GM19328 (cell line): ENCODE measurements around the gene LFNG.

Experiments used
- ATAC-seq: cut with Tn5 transposase; IDR thresholded peaks from one replicate; pipeline ENCODE4 v1.9.1; 2021; ENCODE audit warnings: mild to moderate bottlenecking, moderate library complexity; ENCODE audit not compliant: unreplicated experiment

Gene LFNG

DNA sequence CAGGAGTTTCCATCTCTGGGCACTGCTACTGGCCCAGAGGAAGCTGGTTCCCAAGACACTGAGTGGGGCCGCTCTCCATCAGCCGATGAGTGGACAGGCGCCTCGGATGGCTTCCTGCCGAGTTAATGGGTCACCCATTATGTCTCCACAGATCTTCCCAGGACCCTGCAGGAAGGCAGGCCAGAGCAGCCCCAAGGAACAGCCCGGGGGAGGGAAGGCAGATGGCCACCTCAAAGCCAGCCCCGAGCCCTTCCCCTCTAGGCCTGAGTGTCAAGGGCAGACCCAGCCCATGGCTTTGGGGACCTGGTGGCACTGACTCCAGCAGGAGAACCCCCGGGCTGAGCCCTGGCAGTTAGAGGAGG, 3.4 kb upstream of the LFNG start:
- no peak for ATAC-seq

DNA sequence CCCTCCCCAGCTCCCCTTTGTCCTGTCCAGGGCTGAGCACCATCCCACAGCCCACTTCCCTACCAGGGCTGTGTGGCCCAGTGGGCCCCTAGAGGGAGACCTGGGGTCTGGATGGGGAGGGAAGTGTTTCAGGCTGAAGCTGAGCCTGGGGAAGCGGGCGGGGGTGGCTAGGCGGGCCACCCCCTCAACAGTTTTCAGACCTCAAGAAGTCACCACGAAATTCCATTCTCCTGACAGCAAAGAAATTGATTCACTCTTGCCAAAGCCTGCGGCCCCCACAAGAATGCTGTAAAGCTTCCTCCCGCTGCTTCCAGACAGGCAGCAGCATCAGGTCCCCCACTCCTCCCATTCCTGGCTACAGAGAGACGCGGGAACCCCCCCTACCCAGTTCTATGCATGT, 2.5 kb upstream of the LFNG start:
- no peak for ATAC-seq

DNA sequence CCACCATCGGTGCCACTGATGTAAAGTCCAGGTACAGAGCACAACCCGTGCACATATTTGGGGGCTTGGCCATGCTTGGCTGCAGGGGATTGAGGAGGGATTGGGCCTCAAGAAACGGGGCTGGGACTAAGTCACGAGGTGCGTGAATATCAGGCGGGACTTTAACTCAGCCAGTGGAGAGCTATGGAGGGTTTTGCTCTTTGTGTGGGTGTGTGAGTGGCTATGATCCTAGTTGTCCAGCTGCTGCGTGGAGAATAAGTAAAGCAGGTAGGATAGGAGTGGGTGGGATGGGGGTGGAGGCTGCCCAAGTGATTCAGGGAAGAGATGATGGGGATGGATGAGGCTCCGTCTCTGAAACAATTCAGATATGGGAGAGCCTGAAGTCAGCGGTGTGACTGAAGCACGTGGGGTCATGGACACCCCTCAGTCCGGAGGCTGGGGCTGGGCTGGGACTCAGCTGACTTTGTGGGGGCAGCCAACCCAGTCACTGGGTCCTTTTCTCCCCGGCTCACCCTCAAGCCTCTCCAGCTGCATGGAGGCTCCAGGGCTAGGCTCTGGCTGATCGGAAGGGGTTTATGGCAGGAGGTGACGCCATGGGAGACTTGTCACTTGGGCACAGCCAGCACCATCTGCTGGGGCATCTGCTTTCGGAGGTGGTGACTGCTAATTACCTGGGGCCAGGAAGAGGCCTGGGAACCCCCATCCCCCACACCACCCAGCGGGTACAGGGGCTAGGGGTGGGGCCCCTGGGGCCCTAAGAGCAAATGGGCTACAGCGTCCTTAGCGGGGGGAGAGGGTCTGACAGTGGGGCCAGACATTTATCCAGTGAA, 1.7 kb upstream of the LFNG start:
- no peak for ATAC-seq

DNA sequence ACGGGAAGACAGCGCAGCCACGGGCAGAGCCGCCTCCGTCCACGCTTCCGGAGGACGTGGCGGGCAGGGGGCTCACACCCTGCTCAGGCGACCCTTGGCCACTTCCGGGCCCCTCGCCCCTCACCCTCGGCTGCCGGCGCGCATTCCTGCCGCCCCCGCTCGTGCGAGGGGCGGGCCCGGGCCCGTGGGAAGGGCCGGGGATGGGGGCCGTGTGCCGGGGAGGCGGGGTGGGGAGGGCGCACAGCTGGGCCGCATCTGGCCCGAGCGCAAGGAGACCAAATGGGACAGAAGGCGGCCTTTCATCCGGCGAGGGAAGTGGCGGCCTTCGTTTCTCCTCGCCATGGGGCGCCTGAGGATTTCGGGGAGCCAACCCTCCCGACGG, 846 bp upstream of the LFNG start:
- no peak for ATAC-seq

DNA sequence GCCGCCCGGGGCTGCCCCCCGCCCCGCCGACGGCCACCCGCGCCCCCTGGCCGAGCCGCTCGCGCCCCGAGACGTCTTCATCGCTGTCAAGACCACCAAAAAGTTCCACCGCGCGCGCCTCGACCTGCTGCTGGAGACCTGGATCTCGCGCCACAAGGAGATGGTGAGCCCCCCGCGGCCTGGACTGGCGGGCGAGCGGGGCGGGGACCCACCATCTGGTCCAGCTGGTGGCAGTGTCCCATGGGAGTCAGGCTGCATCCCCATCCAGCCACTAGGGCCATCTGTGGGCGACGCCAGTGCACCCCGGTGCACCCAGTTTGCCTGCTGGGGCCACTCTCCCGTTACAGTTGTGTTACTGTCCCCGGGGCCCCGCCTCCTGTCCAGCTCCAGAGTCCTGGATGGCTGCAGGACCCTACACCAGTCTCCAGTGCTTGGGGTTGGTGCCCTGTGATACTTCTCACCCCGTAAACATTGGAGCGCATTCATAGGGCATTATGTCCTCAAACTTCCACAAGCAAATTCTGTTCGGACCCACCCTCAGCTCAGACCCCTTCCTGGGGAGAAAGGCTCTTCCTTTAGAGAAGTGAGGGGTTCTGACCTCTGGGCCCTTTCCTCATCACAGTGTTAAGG, 672 bp downstream of the LFNG start:
- no peak for ATAC-seq

DNA sequence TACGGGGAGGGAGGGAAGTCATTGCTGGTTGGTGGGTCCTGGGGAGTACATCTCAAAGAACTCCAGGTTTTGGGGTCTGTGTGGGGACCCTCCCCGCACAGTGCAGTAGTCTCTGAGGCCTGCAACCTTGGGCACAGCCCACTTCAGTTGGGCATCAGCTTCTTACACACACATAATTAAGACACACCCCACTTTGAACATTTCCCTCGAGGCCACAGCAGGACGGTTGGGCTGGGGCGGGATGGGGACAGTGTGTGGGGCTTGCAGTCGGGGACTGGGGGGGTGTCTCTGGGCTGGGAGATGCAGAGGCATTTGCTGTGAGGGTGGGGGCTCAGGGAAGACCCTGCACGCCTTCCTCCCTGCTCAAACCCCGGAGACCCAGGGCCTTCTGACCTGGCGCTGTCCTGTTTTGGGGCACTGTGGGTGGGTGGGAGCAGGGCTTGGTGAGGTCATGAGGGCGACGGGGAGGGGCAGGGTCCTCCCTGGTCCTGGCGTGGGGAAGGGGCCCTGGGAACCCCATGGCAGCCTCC, 1.3 kb downstream of the LFNG start:
- no peak for ATAC-seq

DNA sequence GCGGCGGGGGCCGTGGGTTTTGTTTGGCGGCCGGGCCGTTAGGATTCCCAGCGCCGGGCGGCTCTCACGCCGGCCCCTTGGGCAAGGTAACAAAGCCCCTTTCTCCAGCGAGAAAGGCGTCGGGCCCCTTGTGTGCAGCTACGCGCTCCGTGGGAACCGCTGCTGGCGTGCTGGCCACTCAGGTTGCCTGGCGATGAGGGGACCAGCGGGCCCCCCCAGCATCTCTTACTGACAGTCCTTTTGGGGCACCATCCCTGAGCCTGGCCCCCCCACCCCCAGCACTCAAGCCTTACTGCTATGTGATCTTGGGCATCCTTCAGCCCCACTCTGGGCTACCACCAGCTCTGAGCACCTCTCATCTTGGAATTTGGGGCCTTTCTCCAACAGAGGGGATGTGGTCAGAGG, 1.8 kb downstream of the LFNG start:
- ATAC-seq = no peak

DNA sequence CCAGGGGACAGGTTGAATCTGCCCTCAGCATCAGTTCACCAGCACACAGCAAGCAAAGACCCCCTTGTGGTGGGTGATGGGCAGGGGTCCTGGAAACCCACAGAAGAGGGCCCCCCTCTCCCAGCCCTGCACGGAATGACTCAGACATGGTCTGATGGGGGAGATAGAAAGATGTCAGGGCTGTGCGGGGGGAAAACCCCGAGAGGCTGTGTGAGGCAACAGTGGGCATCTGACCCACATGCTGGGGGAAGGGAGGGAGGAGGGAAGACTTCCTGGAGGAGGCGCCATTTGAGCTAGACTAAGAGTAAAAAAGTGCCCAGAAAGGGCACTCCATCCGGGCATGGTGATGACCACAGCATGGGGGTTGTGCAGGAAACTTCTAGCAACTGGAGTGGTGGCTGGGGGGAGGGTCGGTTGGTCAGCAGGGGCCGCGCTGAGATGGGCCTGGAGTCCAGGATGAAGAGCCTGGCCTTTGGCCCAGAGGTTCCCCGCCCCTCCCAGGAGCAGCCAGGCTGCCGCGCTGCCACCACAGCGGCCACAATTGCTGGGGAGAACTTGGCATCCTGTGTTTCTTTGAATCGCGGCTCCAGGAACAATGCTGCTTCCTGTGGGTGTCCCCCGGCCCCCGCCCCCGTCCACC, 2.5 kb downstream of the LFNG start:
- no peak for ATAC-seq

DNA sequence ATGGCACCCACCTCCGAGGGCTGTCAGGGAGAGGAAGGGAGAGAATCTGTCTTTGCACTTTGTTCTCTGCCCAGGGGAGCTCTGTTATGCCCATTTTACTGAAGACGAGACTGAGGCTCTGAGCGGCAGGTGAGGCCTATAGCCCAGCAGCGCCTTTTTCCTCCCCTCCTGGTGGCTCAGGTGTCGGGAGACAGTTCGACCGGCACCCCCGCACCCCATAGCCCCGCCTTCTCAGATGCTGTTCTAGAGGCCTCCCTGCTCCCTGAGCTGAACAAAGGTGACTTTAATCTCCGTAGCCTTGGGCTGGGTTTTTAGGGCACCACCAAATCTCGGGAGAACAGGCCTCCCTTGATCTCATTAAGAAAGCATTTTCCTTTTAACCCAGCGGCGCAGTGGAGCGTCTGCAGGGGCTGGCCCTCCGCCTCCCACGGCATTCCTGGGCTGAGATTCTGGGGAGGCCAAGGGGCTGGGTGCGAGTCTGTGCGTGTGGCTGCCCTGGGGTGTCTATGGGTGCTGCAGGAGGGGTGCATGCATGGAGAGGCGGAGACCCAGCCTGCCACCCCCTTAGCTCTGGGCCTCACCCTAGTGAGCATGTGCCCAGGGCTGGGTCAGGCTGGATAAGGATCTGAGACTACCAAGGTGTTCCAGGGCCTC, 3.3 kb downstream of the LFNG start:
- ATAC-seq = no peak

DNA sequence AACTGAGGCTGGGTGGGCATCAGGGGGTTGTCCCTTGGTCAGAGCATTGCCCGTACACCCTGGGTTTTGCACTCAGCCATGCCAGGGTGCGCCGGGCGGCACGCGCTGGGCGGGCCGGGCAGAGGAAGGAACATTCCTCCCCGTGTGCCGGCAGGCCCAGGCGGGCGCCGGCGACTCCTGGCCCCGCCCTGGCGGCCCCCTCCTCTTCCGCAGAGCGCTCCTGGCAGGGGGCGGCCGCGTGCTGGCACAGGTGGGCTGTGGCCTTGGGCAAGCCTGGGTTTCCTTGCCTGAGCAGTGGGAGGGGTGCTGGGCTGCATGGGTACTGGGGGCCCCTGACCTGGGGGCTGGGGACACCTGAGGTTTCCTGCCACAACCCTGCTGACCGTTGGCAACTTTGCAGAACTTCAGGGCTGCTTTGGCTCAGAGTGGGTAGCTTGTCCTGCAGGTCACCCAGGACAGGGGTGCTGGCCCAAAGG, 3.9 kb downstream of the LFNG start:
- no peak for ATAC-seq

DNA sequence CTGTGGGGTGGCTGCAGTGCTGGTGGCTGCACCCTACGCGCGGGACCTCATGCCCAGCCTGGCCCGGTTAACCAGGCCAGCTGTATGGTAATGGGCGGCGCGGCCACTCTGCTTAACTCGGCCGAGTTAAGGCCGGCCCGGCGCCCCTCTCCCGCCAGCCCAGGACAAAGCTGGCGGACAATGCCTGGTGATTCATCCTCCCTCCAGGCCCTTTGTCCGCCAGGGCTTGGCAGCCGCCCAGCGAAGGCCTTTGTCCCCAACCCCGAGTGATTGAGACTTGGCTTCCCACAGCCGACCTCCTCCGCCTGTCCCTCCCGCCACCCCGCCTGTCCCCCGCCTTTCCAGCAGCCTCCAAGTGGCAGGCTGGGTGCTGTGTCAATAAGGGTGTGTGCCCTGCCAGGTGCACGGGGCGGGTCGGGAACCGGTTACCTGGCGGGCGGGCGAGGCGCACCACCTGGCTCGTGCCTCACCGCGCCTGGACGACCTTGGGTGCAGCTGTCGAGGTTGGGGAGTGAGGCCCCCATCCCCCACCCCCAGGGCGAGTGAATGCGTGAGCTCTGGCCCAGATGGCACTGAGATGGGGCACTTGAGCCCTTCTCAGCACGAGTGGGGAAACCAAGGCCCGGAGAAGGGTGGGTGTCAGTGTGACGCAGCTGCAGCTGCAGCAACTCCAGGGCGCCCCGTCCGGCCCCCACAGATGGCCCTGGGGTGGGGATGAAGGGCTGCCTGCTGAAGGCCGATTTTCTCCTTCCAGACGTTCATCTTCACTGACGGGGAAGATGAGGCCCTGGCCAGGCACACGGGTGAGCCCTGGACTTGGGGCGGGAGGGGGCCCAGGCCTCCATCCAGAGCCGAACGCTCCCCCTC, 4.6 kb downstream of the LFNG start:
- no peak for ATAC-seq

DNA sequence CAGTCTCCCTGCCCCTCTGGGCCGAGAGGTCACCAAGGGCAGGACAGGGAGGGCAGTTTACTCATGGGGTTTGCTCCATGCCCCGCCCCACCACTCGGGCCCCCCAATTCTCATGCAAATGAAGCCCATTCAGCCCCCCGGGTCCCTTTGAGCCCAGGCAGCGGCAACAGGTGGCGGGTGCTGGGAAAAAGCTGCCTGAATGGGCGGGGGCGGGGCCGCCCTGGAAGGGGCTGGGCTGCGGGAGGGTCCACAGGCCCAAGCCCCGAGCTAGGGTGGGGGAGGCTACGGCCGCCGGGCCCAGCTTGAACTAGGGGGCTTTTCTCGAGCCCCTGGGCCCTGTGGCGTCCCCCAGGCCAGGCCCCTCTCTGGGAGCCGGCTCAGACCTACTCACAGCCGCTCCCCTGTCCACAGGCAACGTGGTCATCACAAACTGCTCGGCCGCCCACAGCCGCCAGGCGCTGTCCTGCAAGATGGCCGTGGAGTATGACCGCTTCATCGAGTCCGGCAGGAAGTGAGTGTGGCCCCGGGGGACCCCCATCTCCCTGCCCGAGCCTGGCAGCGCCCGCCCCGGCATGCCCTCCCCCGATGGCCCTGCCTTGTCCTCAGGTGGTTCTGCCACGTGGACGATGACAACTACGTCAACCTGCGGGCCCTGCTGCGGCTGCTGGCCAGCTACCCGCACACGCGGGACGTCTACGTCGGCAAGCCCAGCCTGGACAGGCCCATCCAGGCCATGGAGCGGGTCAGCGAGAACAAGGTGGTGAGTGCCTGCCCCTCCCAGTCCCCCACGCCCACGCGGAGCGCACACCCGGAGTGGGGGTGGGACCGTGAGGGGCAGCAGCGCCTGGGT, 5.5 kb downstream of the LFNG start:
- ATAC-seq = no peak

DNA sequence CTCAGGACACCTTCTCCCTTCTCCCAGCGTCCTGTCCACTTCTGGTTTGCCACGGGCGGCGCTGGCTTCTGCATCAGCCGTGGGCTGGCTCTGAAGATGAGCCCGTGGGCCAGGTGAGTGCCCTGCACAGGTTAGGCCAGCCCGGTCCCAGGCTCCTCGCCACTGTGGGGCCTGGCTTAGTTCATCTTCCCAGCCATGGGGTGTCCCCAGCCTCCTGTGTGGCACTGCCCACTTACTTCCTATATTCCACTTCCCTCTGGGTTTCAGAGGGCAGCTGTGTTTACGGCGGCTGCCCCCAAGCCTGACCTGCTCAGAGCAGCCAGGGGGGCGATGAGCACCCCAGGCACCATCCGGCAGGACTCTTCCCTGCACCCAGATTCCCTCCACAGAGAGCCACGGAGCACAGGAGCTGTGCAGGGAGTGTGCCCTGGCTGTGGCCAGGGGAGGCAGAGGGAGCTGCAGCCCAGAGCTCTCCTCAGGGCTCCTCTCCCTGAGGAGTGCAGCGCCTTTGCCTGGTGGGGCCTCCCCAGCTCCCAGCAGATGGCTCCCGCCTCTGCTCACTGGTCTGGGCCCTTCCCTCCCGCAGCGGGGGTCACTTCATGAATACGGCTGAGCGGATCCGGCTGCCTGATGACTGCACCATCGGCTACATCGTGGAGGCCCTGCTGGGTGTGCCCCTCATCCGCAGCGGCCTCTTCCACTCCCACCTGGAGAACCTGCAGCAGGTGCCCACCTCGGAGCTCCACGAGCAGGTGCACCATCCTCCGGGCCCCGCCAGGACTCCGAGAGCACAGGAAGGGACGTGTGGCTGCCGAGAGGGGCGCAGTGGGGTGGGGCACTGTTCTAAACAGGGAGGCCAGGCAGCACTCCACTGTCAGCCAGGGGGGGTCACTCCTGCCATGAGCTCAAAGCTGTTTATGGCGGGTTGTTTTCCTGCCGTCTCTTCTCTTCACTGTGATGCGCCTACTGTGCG, 6.4 kb downstream of the LFNG start:
- no peak for ATAC-seq

DNA sequence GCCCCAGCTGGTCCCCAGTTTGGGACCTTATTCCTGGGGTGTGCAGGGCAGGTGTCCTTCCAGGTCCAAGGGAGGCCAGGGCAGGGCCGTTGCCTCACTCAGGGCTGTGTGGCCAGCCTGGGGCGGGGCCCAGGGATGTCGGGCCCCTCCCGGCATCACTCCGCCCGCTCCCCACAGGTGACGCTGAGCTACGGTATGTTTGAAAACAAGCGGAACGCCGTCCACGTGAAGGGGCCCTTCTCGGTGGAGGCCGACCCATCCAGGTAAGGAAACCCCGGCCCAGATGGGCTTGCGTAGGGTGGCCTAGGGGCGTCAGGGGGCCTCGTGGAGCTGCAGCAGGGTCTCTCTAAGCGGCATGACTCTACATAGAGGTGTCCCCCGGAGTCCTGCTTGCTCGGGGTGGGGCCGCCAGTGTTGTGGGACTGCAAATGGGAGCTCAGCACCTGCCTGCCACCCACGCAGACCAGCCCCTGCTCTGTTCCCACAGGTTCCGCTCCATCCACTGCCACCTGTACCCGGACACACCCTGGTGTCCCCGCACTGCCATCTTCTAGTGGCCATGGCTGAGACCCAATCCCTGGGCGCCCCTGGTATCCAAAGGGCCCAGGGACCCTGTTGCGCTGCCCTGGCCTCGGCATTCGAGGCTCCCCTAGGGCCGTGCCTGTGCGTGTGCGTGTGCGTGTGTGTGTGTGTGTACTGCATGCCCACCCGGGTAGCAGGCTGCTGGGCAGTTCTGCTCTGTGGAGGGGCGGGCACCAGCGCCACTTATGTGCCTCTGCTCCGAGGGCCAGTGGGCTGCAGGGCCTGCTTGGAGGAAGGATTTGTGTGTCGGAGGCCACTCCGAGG, 7.3 kb downstream of the LFNG start:
- no peak for ATAC-seq

DNA sequence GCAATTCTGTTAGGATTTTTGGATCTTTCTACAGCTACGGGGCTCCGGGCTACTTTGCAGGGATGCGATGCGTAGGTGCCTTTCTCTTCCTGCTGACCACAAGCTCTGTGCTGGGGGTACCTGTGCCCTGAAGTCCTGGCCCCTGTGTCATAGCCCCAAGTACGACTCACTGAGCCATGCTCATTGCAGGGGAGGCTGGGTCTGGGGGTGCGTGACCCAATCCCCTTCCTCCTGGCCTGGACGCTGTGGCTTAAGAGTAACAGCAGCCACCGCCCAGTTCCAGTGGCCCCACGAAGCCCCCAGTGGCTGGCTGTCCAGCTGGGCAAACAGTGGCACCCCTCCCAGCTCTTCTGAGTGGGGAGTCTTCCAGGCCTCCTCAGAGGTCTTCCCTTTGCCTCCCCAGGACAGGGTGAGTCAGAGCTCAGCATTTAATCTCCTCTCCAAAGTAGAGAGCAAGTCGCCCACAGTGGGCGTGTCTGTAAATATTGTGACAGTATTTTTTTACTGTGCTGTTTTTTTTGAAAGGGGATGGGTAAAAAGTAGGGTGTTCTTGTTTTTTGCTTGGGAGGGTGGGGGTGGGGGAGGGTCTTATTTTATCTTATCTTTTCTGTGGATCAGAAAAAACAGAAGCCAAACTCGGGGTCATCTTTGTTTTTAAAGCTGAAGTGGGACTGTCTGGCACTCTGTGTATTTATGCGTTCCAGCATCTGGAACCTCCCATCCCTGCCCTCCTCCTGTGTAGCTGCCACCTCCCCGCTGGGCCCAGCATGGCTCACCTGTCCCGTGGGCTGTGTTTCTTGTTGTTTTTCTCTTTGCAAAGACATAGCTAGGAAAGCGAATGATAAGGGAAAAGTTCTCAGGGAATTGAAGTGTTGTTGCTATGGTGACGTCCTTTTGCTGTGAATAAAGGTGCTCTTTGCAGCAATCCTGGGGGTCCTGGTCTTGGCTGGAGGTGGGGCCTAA, 8.2 kb downstream of the LFNG start:
- no peak for ATAC-seq

DNA sequence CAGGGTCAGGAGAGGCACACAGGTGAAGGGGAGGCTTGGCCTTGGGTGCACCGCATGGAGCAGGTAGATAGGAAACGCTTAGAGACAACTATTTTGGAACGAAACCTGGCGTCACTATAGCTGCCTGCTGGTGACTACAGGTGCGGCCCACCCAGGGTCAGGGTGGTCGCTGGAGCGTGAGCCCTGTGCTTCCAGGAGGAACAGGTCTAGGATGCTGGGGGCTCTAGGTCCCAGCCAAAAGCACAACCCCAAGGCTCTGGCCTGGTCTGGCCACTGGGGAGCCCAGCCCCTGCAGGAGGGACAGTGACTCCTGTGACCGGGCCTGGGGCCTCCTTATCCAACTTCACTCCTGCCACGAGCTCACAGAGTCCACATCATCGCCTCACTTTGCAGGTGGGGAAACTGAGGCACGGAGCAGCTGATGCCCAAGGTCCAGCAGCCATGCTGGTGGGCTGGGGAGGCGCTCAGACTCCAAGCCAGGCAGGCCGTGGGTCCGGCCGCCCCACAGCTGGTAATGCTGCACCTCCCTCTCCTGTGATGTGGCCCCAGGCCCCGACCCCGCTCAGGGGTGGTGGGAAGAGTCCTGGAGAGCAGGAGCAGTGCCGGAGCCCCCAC, 9.0 kb downstream of the LFNG start:
- ATAC-seq = no peak
